Panc1 (cell line): Measurements from ENCODE around the gene TAS2R1. TPM values are rescaled to one million over a fixed set of nuclear protein-coding genes. Genes with fewer than 3 reads are reported as not detected.

Source experiments
- ATAC-seq: fragments of 200-7000 bp; cut with Tn5 transposase; 2 replicates; pipeline ENCODE4 v1.9.1; 2020; ENCODE audit warnings: mild to moderate bottlenecking, moderate library complexity
- BruUV-seq: library from RNA; stranded (reverse); fragments of 400-500 nt; replicated peaks from 2 replicates; lab custom pipeline; 2021; lab: Mats Ljungman, UMichigan
- CTCF ChIA-PET: fragments of 300-600 bp; sonication (Branson Sonifier 250); formaldehyde crosslinking; loops from one replicate; lab custom pipeline; 2022; ENCODE audit warnings: antibody characterized with exemption; lab: Charles Lee
- POLR2A ChIA-PET: fragments of 300-600 bp; sonication (Branson Sonifier 250); formaldehyde crosslinking; loops from one replicate; lab custom pipeline; 2022; ENCODE audit warnings: antibody characterized with exemption; lab: Charles Lee
- DNase-seq: peaks from one replicate; pipeline ENCODE4 v3.0.0-alpha.2; 2010; ENCODE audit warnings: low read depth, low spot score
- H3K27ac ChIP-seq: 2 replicates; pipeline ENCODE4 v1.5.1; 2011; ENCODE audit warnings: mild to moderate bottlenecking, low read length, inconsistent platforms
- H3K27me3 ChIP-seq: fragments of 200-500 bp; sonication (Bioruptor generic); 2 replicates; pipeline ENCODE4 v1.6.0; 2014; ENCODE audit warnings: low read length, inconsistent platforms; ENCODE audit not compliant: control insufficient read depth, insufficient read depth
- H3K36me3 ChIP-seq: fragments of 200-500 bp; sonication (Bioruptor generic); 2 replicates; pipeline ENCODE4 v1.5.1; 2014; ENCODE audit warnings: inconsistent platforms, mild to moderate bottlenecking, low read length, moderate library complexity; ENCODE audit not compliant: control insufficient read depth, insufficient read depth
- H3K4me1 ChIP-seq: 2 replicates; pipeline ENCODE4 v1.5.1; 2011; ENCODE audit warnings: inconsistent platforms, mild to moderate bottlenecking, low read length, moderate library complexity; ENCODE audit not compliant: control insufficient read depth, insufficient read depth
- H3K4me3 ChIP-seq, 2 experiments: 2 replicates each; pipeline ENCODE4 v1.5.1; 2011 to 2012; ENCODE audit warnings: low read depth in 2 of 2, low read length in 2 of 2, mild to moderate bottlenecking in 2 of 2, inconsistent platforms in 1 of 2, moderate library complexity in 1 of 2
- H3K9me3 ChIP-seq: fragments of 200-500 bp; sonication (Bioruptor generic); 2 replicates; pipeline ENCODE4 v1.5.1; 2014; ENCODE audit warnings: low read depth, mild to moderate bottlenecking, inconsistent platforms, low read length, moderate library complexity; ENCODE audit not compliant: control insufficient read depth, insufficient read depth
- CTCF ChIP-seq: fragments of 450-650 bp; IDR thresholded peaks from 2 replicates; pipeline ENCODE4 v1.5.1; 2017; ENCODE audit warnings: mild to moderate bottlenecking
- POLR2AphosphoS5 ChIP-seq: IDR thresholded peaks from 2 replicates; pipeline ENCODE4 v1.6.1; 2012; ENCODE audit warnings: mild to moderate bottlenecking, low read depth, low read length, moderate library complexity
- SIN3A ChIP-seq: IDR thresholded peaks from 2 replicates; pipeline ENCODE4 v1.6.1; 2012; ENCODE audit warnings: low read depth, mild to moderate bottlenecking, low read length, moderate library complexity, borderline replicate concordance; ENCODE audit not compliant: insufficient read depth
- TCF7L2 ChIP-seq: IDR thresholded peaks from 2 replicates; pipeline ENCODE4 v1.6.1; 2011; ENCODE audit warnings: mild to moderate bottlenecking, low read depth, low read length, inconsistent platforms
- in situ Hi-C: cut with HindIII; loops from 2 replicates; pipeline ENCODE4 v1.10.0; 2016; ENCODE audit warnings: low sequenced_read_pairs, low pct_unique_long_range_greater_than_20kb
- intact Hi-C: fragments of 100-400 bp; cut with micrococcal nuclease; formaldehyde crosslinking; loops from one replicate; pipeline ENCODE4 v1.10.0; 2022; ENCODE audit not compliant: unreplicated experiment
- total RNA-seq: library from RNA; stranded (reverse); gene quantifications from one replicate; pipeline ENCODE4 v1.2.1, GENCODE V29; 2021; ENCODE audit not compliant: unreplicated experiment
- TF ChIP-seq, protein P1 (sequence below), 2 experiments: IDR thresholded peaks; 2 replicates each; pipeline ENCODE4 v1.6.1; 2011 to 2012; ENCODE audit warnings: low read depth in 2 of 2, control low read depth in 1 of 2, low read length in 1 of 2, mild to moderate bottlenecking in 1 of 2, moderate library complexity in 1 of 2; ENCODE audit not compliant: insufficient read depth in 1 of 2

The TAS2R1 gene
- total RNA-seq, 1 experiment from 2014 or later: not detected

GRCh38 chr5:9657819-9658218, 27.7 kb upstream of the TAS2R1 start:
- no peaks in the 10 kb centered on the region for H3K36me3 ChIP-seq
- no peak overlapping the region for H3K4me3 ChIP-seq
- no peaks in the 10 kb centered on the region for H3K27me3 ChIP-seq
- ATAC-seq: no peak
- H3K9me3 ChIP-seq: no peaks in the 10 kb centered on the region
- ChIA-PET POLR2A (no interaction called here), CTCF (no interaction called here)
- H3K4me1 ChIP-seq: no peaks in the 10 kb centered on the region
- H3K27ac ChIP-seq: no peak overlapping the region
- BruUV-seq: no TSS peak
- no peak for DNase-seq
- intact Hi-C loops (no loop called here), in situ Hi-C loops (no loop called here)
- no peak for TF ChIP-seq TCF7L2
- TF ChIP-seq, protein P1, sequence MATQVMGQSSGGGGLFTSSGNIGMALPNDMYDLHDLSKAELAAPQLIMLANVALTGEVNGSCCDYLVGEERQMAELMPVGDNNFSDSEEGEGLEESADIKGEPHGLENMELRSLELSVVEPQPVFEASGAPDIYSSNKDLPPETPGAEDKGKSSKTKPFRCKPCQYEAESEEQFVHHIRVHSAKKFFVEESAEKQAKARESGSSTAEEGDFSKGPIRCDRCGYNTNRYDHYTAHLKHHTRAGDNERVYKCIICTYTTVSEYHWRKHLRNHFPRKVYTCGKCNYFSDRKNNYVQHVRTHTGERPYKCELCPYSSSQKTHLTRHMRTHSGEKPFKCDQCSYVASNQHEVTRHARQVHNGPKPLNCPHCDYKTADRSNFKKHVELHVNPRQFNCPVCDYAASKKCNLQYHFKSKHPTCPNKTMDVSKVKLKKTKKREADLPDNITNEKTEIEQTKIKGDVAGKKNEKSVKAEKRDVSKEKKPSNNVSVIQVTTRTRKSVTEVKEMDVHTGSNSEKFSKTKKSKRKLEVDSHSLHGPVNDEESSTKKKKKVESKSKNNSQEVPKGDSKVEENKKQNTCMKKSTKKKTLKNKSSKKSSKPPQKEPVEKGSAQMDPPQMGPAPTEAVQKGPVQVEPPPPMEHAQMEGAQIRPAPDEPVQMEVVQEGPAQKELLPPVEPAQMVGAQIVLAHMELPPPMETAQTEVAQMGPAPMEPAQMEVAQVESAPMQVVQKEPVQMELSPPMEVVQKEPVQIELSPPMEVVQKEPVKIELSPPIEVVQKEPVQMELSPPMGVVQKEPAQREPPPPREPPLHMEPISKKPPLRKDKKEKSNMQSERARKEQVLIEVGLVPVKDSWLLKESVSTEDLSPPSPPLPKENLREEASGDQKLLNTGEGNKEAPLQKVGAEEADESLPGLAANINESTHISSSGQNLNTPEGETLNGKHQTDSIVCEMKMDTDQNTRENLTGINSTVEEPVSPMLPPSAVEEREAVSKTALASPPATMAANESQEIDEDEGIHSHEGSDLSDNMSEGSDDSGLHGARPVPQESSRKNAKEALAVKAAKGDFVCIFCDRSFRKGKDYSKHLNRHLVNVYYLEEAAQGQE (IDR thresholded peaks at IDR 0.05; ENCODE audit: insufficient read depth in 1 of 2, low read depth in 2 of 2, low read length in 1 of 2): no peak
- no peak for TF ChIP-seq SIN3A

- no TSS peak for BruUV-seq
- intact Hi-C loops: no loop called here
- H3K27me3 ChIP-seq: no peaks in the 10 kb centered on the region
- in situ Hi-C loops: no loop called here
- H3K9me3 ChIP-seq: no peaks in the 10 kb centered on the region
- H3K27ac ChIP-seq: no peak overlapping the region
- DNase-seq: no peak
- no peak overlapping the region for H3K4me3 ChIP-seq
- CTCF ChIA-PET: no interaction called here
- H3K36me3 ChIP-seq: no peaks in the 10 kb centered on the region
- no peaks in the 10 kb centered on the region for H3K4me1 ChIP-seq
- ATAC-seq: no peak
- TF ChIP-seq TCF7L2 (no peak), POLR2AphosphoS5 (no peak), CTCF (no peak), SIN3A (no peak)
- TF ChIP-seq, protein P1 (IDR thresholded peaks at IDR 0.05; ENCODE audit: insufficient read depth in 1 of 2, low read depth in 2 of 2, low read length in 1 of 2): no peak
- POLR2A ChIA-PET: no interaction called here
Observed at GRCh38 chr5:9655641-9656040, 25.5 kb upstream of the TAS2R1 start.
